GM10266 (cell line): ENCODE data around the gene ADM.

ENCODE experiments used
- DNase-seq: peaks from one replicate; pipeline ENCODE4 v3.0.0; 2012; ENCODE audit errors: extremely low spot score
- CTCF ChIP-seq: IDR thresholded peaks from 2 replicates; pipeline ENCODE4 v1.5.1; 2012; ENCODE audit warnings: mild to moderate bottlenecking, low read depth; ENCODE audit not compliant: control insufficient read depth, insufficient read depth; ENCODE audit errors: missing control alignments

Gene ADM

DNA sequence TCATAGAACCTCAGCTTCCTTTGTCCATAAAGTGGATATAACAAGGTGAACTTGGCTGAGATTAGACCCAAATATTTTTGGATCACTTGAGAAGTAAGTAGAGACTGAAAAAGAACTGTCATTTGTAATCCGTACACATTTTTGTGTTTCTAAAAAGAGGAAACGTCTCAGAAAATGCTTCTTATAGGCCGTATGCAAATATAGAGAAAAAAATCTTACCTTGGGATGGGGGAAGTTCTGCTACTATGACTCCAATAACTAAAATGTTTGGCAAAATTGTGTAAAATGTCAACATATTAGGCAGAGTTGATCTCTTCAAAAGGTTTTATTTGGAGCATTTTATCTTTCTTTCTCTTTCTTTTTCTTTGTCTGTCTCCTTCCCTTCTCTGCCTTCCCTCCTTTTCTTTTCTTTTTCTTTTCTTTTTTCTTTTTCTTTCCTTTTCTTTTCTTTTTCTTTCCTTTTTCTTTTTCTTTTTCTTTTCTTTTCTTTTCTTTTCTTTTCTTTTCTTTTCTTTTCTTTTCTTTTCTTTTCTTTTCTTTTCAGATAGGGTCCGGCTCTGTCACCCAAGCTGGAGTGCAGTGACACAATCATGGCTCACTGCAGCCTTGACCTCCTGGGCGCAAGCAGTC lies 48.2 kb downstream of the ADM start:
- DNase-seq: no peak
- no peak for TF ChIP-seq CTCF

DNA sequence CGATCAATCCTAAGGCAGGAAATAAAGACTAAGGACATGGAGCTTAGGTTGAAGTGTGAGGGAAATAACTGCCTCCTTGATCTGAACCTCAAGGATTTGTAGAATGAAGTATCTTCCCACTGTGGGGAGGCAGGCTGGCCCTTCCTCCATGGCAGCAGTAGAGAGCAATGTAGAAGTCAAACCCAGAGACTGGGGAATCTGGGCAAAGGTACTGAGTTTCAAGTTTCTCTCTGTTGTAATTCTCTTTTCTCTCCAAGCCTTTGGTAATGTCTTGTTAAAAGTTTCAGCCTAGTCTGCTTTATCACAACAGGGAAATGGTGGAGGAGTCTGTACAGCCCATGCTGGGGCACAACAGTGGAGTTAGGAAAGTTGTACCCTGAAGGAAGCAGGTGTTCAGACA lies 49.5 kb downstream of the ADM start:
- TF ChIP-seq CTCF: no peak
- no peak for DNase-seq

DNA sequence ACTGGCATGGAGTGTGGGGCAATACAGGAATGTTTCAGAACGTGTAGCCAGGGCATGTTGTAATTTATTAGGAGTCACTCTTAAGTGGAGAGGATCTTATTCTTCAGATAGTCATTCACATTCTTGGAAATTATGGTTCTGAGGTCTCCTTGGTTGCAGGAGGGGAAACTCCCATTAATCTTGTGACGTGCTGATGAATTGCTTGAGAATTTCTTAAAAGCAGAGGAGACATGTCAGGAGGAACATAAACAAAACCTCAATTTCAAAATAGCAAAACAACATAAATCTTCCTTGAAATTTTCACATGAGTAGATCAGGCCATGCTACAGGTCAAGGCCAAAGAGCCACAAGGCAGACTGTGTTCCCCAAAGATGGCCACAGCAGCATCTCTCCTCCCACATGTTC lies 50.4 kb downstream of the ADM start:
- no peak for DNase-seq

DNA sequence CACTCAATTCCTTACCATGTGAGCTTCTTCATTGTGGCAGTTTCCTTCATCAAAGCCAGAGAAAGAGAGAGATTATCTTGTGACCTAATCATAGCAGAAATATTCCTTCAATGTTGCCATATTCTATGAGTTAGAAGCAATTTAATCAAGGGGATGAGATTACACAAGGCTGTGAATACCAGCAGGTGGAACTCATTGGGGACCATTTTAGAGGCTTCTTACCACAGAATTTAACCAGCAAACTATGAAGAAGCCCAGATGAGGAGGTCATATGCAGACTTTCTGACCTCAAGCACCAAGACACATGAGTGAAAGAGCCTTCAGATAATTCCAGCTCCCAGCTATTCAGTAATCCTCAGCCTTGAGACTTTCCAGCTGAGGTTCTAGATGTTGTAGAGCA lies 51.3 kb downstream of the ADM start:
- TF ChIP-seq CTCF: no peak
- DNase-seq: no peak

More for the DNA sequence above, 50.4 kb downstream of the ADM start:
- no peak for TF ChIP-seq CTCF
